DMS53 (cell line): ENCODE results near the gene SLC12A2.

Experiments used
- DNase-seq: peaks from one replicate; lab custom pipeline; 2025; lab: John Stamatoyannopoulos, UW

Gene SLC12A2

DNA sequence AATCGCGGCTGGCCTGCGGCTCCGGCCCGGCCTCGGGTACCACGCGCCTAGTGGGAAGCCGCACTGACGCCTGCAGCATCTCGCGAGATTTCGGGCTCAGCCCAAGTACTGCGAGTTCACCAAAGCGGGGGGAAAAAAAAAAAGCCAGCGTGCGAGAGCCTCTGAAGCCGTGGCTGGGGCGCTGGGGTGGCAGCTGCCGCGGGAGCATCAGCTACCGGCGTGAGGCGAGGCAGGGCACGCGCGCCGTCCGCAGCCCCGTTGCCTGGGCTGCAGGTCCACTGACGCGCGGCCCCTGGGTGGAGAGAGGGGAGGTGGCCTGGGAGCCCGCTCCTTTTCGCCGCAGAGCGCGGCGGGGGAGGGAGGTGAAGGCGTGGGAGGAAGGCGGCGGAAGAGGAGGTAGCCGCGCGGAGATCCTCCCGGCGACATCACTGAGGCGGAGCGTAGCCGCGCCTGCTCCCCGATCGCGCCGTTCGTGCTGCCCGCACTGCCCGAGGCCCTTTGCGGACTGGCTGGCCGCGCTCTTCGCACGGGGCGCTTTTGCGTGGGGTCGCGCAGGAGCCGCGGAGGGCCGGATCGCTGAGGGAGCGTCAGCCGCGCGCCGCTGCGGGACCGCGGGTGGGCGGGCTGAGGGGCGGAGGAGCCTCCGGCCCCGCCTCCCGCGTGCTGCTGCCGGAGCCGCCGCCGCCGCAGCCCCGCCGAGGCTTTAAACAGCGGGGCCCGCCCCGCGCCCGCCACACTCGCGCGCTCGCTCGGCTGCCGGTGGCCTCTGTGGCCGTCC lies at the start of gene SLC12A2:
Gene SLC12A2 (plus strand): TSS at position 734 of the 778 bp plus-strand sequence. CDS start 189 bp downstream, outside the sequence.
- DNase-seq = peak; percentile 98

GRCh38 chr5:128035689-128036088 lies 47.9 kb upstream of the SLC12A2 start:
- no peak for DNase-seq

DNA sequence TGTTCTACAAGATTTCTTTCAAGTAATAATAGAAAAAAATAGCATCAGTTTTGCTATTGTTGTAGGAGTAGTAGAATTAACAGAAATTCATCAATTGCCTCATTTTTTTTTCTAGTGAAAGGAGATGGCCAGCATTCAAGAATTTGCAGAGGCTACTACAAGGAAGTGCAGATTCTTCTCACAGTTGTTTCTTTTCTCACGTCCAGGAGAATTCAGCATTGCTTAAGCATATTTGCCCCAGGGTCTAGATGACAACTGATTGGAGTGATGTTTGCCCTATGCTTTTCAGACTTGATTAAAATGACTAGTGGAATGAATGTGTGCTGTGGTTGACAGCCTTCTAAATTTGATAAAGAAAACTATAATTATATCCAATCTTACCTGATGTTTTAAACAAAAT lies 46.6 kb upstream of the SLC12A2 start:
- no peak for DNase-seq

GRCh38 chr5:128038643-128039042 lies 44.9 kb upstream of the SLC12A2 start:
- no peak for DNase-seq

DNA sequence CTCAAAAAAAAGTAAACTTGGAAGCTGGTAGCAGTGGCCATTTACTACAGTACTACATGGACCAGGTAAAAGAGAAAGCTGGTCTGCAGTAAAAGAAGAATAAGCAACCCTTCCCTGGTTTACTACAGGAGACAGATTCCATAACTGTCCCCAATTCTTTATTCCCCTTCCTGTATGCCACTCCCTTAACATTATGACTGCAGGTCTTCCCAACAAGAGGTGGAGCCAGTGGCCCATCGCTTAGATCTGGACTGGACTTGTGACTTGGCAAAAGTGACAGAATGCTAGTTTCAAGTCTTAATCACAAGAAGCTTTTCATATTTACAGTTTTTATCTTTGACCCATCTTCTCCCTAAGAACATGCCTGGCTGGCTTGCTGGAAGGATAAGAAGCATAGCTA lies 42.6 kb upstream of the SLC12A2 start:
- no peak for DNase-seq

- no peak for DNase-seq
Measured at GRCh38 chr5:128052780-128053179, 30.8 kb upstream of the SLC12A2 start.

GRCh38 chr5:128053291-128053954 lies 30.1 kb upstream of the SLC12A2 start:
- DNase-seq = no peak

- no peak for DNase-seq
Measured at GRCh38 chr5:128060644-128061385, 22.8 kb upstream of the SLC12A2 start.

DNA sequence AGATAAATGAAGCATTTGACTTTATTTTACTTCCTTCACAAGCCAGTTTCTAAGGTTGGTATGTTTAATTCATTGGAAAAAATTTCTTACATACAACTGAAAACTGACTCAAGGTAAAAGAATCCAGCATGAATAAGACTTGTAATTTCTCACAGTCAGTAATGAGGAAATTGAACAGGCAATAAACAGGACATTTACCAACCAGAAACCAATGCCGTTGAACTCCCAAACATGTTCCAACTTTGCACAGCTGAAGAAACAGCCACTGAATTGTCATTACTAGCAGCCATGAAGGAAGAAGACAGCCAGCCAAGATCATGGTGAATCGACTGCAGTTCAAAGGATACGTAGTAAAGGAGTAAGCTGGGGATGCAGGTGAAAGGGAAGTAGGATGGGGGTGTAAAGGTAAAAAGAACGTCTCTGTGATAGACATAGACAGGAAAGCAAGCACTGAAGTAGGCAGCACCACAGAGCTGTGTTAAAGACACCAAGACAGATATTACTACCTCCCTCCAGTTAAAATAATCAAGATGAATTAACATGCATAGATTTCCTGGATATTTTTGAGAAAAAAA lies 21.3 kb upstream of the SLC12A2 start:
- DNase-seq = no peak

DNA sequence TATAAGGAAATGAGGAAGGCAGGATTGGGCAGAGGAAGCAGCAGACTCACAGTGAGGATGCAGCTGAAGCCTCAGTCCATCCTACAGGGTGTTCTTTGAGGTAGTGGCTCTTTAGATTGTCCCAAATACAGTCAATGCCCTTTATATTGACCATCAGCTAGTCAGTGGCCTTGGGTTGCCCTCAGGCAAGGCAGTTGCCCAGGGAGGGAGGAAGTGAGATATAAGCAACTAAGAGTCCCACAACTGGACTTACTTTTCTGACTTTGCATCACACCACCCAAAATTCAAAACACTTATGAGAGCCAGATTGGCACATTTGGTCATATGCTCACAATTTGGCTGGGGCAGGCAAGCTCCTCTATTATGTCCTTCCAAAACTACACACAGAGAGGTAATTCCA lies 9.4 kb upstream of the SLC12A2 start:
- no peak for DNase-seq

DNA sequence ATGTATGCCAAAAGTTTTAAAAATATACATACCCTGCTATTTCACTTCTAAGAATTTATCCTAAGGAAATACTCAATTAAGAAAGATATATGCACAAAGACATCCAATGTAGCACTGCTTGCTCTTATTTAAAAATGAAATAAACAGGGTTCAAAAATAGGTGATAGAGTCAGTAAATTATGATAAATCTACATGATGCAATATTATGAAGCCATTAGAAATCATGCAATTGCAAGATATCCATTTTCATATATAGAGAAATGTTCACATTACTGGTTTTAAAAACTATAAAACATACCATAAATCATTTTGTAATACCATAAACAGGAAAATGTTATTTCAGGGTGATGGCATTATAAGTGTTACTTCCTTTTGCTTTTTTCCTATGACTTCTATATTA lies 8.6 kb upstream of the SLC12A2 start:
- DNase-seq = no peak

- DNase-seq = no peak
Measured at GRCh38 chr5:128077526-128077925, 6.0 kb upstream of the SLC12A2 start.

DNA sequence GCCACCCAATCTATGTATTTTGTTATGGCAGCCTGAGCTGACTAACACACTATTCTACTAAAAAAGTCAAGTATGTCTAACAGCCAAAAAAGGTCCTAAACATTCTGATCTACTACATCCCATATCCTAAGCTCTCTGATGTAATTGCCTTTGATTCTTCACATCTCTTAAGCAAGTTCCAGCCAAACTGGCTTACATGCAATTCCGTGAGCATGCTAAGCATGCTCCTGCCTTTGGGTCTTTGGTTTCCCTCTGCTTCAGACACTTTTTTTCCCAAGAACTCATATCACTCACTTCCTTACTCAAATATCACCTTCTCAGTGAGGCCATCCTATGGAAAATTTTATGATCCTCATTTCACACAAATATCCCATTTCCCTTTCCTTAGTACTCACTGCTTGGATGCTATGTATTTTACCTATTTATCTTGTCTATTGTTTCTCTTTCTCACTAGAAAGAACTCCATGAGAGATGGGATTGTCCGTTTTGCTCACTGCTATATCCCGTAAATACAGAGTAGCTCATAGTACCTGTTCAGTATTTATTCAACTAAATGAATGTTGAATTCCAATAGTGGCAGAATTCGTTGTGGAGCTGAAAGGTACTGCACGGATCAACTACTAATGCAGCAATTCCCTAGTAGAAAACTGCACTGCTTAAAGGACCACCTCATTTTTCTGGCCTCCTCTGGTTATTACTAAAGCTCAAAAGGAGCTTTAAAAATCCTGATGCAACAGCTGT lies 2.3 kb upstream of the SLC12A2 start:
- DNase-seq = peak; percentile 47

GRCh38 chr5:128082551-128083032 lies 974 bp upstream of the SLC12A2 start:
- no peak for DNase-seq

DNA sequence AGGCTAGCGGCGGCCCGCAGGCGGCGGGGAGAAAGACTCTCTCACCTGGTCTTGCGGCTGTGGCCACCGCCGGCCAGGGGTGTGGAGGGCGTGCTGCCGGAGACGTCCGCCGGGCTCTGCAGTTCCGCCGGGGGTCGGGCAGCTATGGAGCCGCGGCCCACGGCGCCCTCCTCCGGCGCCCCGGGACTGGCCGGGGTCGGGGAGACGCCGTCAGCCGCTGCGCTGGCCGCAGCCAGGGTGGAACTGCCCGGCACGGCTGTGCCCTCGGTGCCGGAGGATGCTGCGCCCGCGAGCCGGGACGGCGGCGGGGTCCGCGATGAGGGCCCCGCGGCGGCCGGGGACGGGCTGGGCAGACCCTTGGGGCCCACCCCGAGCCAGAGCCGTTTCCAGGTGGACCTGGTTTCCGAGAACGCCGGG lies 253 bp downstream of the SLC12A2 start:
- no peak for DNase-seq

GRCh38 chr5:128084228-128085167 lies 932 bp downstream of the SLC12A2 start:
- DNase-seq = peak; percentile 79

GRCh38 chr5:128085413-128085812 lies 1.8 kb downstream of the SLC12A2 start:
- DNase-seq = peak; percentile 75

DNA sequence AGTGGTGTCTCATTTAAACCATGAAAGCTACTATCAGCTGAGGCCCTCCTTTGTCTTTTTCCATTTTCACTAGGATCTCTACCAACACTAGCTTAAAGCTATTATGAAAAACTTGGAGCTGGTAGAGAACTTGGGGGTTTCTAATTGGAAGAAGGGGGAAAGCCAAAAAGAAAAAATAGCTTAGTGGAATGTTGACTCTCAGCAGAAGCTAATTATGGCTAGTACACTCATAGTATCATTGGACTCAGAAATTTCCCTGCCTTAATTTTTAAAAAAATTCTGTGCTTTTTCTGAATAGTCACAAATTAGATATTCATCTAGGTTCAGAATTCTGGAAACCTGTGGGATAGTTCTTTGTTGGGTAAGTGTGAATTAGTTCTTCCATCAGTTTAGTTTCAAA lies 8.0 kb downstream of the SLC12A2 start:
- no peak for DNase-seq

DNA sequence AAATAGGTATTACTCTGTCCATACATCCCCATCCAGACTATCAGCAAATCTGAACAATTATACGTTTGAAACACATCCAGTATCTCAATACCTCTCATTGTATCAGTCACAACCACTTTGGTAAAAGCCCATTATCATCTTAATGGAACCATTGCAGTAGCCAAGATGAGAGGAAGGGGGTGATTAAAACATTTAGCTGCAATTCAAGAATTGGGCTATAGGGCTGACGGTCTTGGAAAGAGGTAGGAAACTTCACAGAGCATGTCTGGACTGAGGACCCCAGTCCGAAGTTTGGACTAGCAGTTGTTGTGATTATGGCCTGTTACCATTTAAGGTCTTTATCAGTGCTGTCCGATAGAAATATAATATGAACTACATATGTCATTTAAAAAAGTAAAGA lies 8.6 kb downstream of the SLC12A2 start:
- DNase-seq = no peak

DNA sequence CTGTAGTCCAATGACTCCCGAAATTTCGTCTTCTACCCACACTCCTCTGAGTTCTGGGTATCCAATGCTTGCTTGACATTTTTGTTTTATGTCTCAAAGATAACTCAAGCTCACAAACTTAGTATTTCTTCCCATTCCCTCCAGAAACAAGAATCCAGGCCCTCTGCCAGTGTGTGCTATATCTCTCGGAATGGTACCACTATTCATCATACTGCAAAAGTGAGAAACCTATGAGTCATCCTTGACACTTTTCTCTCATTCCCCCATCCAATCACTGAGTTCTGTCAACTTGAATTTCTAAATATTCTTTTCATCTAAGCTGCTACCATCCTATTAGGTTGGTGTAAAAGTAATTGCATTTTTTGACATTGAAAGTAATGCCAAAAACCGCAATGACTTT lies 9.8 kb downstream of the SLC12A2 start:
- no peak for DNase-seq

- DNase-seq = no peak
Measured at GRCh38 chr5:128097224-128097623, 13.7 kb downstream of the SLC12A2 start.
